Limb (tissue), 2 donors: Measurements from ENCODE around the gene FBXW5.

Experiments
- DNase-seq, 2 donors: peaks; one replicate each; pipeline ENCODE4 v3.0.0-alpha.2; 2016; ENCODE audit errors: extremely low spot score in 2 of 2

Gene FBXW5

DNA sequence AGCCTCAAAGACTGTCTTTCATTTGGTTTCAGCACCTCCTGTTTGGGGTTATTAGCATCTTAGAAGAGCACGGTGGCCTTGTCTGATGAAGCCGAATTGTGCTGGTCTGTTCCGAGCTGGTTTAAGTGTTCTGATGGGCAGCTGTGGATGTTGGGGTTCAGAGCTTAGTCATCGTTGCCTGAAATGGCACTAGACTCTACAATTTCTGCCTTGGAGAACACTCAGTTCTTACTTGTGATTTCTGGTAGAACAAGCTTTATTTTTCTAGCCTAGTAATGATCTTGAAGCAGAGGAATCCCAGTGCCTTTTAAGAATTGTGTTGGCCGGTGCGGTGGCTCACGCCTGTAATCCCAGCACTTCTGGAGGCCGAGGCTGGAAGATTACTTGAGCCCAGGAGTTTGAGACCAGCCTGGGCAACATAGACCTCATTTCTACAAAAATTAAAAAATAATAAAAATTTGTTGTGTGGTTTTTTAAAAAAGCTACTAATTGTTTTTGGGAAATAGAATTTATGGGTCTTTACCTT, 7.8 kb downstream of the FBXW5 start:
- DNase-seq = no peak

DNA sequence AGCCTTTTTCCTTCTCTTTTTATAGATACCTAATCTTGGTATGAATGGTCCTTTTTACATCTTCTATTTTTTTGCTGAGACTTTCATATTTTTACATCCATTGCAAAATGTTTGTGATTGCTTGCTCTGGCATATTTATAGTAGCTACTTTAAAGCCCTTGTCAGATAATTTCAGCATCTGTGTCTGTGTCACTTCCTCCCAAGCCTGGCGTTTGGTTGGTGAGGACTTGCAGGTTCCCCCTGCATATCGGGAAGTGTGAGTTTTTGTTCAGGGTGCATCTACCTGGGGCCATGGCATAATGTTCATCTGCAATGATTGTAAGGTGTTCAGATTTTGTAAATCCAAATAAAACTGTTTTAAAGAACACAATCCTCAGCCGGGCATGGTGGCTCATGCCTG, 8.9 kb downstream of the FBXW5 start:
- DNase-seq = no peak

DNA sequence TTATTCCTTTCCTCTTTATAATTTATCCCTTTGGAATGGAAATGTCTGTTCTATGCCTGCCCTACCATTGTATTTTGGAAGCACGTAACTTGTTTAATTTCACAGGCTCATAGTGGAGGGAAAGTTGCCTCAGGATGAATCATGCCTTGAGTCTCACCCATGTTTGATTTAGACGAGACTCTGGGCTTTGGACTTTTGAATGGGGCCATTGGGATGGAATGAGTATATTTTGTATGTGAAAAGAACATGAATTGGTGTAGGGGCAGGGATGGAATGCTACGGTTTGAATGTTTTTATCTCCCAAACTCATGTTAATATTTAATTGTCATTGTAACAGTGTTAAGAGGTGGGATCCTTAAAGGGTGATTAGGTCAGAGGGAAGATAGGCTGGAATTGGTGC, 10.3 kb downstream of the FBXW5 start:
- DNase-seq = no peak

DNA sequence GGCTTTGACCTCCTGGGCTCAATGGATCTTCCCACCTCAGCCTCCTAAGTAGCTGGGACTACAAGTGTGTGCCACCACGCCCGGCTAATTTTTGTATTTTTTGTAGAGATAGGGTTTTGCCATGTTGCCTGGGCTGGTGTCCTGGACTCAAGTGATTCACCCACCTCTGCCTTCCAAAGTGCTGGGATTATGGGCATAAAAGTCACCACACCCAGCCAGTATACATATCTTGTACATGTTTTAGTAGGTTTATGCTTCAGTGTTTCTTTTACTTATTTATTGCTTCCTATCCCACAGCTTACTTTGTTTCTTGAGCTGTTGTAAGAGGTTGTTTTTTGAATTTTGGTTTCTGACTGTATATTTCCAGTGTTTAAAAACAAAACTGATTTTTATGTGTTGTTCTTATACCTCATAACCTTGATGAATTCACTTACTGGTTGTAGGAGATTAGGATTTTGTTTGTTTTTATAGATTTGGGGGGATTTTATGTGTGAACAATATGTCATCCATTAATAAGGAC, 12.9 kb downstream of the FBXW5 start:
- no peak for DNase-seq

DNA sequence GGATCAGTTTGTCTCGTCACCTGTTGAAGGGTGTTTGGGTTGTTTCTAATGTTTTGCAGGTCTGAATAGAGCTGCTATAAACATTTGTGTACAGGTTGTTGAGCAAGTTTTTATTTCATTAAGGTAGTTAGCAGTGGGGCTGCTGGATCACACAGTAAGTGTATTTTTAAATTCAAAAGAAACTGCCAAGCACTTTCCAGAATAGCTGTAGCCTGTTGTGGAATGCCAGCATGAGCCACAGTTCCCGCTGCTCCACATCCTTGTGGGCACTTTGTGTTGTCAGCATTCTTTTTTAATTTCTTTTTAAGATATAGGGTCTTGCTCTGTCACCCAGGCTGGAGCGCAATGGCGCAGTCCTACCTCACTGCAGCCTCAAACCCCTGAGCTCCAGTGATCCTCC, 14.5 kb downstream of the FBXW5 start:
- DNase-seq = no peak

DNA sequence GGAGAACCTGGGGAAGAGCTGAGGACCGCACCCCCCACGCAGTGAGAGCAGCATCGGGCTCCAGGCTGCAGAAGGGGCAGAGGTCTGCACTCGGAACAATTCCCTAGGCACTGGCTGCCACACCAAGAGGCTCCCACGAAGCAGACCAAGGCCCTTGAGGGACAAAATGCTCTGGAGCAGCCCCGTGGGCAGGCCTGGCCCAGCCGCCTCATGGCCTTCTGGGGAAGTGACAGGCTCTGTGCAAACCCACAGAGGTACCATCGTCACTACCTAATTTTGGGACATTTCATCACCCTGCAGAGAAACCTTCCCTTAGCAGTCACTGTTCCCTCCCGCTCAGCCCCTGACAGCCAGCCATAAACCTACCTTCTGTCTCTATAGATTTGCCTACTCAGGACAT, 15.9 kb downstream of the FBXW5 start:
- DNase-seq = no peak

DNA sequence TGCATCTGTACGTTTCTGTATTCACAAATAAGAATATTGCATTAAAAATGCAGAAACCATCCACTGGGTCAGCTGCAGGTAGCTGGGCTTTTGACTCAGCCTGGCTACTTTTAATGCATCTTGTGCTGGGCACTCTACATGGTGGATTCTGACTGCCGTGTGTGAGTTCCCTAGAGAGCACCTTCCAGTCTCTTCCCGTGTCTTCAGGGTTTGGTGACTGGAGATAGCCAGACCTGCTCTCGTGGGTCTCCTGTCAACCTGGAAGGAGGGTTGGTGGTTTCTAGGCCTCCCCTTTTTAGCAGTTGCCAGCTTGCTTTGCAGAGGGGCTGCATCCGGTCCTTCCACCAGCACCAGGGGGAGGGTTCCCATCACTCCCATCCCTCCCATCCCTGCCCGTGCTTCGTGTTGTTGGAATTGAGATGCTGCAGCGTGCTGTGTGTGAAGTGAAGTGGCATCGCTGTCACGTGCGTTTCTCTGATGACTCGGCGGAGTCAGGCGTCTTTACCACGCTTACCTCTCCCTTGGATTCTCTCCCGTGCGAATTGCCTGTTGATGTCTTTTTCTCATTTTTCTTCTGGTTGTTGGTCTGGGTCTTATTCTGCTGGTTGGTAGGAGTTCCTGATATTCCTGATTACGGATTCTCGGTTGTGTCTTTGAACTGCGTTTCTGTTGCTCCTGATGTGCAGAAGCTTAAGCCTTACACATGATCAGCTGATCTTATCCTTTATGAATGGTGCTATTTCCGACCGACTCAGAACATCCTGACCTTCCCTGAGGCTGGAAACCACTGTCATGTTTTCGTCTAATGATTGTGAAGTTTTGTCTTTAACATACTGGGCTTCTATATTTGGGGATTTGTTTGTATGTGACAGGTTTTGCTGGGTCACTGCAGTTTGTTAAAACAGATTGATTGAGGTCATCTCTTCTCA, 16.9 kb downstream of the FBXW5 start:
- DNase-seq = no peak

DNA sequence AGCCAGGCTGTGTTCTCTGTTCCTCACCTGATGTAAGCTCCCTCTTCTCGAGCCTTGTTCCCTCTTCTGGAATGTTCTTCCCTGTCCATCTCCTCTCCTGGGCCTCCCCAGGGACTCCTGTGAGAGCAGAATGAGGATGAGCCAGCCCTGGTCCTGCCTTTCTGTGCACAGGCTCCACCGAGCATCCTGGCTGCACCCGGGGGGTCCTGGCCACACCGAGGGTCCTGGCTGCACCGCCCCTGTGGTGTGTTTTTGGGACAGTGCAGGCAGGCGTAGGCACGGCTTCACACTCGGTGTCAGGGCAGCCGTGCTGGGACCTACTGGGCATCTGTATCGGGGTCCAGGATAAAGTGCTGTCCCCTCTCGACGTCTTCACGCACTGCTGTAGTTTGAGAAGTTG, 17.8 kb downstream of the FBXW5 start:
- DNase-seq = no peak

DNA sequence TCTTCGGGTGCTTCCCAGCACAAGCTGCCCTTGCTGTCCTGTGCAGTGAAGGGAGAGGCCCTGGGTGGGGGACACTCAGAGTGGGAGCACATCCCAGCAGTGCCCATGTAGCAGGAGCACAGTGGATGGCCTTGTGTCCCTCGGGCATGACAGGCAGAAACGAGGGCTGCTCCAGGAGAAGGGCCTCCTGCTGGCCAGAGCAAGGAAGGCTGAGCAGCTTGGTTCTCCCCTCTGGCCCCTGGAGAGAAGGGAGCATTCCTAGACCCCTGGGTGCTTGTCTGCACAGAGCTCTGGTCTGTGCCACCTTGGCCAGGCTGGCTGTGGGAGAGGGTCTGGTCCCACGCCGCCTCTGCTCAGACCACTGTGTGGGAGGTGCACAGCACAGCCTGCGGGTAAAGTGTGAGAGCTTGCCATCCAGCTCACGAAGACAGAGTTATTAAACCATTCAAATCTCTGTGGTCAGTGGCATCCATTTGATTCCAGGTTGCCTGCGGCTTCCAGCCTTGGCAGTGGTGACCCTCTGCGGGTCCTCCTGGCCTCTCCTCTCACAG, 18.3 kb downstream of the FBXW5 start:
- no peak for DNase-seq

DNA sequence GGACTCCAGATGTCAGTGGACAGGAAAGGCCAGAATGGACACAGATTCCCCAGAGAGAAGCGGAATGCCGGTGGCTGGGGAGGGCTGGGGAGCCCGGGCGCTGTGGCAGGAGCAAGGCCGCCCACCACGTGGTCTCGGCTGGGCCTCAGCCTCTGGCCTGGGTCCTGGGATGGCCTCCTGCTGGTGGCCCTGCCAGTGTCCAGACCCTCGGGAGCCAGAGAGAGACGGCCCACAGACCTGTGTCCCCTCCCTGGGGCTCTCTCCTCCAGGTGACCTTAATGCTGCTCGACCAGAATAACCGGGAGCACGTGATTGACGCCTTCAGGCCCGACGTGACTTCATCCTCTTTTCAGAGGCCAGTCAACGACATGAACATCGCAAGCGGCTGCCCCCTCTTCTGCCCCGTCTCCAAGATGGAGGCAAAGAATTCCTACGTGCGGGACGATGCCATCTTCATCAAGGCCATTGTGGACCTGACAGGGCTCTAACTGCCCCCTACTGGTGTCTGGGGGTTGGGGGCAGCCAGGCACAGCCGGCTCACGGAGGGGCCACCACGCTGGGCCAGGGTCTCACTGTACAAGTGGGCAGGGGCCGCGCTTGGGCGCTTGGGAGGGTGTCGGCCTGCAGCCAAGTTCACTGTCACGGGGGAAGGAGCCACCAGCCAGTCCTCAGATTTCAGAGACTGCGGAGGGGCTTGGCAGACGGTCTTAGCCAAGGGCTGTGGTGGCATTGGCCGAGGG, 19.0 kb downstream of the FBXW5 start:
- DNase-seq = no peak

DNA sequence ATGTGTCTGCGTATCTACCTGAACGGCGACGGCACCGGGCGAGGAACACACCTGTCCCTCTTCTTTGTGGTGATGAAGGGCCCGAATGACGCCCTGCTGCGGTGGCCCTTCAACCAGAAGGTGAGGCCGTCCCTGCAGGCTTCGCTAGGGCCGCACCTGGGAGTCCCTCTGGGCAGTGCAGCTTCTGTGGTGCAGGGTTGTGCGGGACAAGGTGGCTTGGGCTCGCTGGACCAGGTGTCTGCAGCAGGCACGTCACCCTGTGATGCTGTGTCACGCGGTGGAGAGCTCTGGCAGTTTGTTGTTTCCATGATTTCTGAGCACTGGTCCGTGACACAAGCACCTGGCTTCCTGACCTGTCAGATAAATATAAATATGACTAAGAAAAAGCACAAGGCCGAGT, 20.7 kb downstream of the FBXW5 start:
- no peak for DNase-seq

DNA sequence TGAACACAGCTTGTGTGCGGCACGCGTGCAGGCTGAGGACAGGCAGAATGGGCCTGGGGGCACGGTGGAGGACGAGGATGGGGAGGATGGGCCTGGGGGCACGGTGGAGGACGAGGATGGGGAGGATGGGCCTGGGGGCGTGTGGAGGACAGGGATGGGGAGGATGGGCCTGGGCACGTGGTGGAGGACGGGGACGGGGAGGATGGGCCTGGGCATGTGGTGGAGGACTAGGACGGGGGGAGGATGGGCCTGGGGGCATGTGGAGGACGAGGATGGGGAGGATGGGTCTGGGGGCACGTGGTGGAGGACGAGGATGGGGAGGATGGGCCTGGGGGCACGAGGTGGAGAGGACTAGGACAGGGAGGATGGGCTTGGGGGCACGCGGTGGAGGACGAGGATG, 22.0 kb downstream of the FBXW5 start:
- no peak for DNase-seq

DNA sequence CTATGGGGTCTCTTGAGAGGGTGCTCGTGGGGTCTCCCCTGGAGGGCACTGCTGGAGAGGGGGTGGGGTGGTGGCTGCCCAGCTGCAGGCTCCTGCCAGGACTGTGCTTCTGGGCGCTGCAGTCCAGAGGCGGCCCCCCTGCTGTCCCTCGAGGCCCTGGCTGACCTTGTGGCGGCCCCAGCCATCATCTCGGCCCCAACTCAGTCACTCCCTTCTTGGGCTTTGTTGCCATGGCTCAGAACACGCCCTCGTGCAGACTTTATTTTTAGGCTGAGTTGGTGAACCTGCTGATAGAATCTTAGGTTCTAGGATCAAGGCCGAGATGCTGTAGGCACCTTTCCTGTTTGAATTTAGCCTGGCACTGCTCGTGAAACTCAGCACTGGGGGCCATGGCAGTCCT, 22.8 kb downstream of the FBXW5 start:
- no peak for DNase-seq

DNA sequence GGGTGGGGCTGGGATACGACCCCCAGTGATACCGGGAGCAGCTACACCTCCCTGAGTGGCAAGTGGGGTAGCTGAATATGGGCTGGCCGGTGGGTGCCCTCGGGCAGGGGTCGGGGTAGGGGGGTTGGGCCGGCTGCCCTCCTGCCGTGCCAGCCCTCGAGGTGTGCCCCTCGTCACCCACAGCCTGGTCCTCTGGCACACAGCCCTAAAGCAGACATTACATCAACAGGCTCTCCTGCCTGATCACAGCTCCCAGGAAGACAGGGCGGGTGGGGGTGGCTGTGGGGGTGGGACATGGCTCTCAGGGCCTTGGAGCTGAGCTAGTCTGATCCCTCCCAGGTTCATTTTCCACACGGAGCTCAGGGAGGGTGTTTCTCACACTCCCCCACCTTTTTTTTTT, 23.2 kb downstream of the FBXW5 start:
- DNase-seq = no peak

DNA sequence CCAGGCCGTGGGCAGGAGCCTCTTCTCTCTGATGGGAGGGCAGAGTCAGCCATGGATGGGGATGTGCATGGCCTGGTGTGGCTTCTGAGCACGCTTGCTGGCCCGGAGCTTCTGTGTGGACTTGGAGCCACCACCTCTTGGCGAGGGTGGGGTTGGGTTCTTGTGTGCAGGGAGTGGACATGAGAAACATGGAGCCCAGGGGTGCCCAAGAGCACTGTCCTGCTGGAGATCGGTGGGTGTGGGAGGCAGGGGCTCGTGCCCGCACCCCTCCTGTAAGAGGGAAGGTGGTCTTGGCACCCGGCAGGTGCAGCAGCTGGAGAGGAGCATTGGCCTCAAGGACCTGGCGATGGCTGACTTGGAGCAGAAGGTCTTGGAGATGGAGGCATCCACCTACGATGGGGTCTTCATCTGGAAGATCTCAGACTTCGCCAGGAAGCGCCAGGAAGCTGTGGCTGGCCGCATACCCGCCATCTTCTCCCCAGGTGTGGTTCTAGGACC, 23.8 kb downstream of the FBXW5 start:
- DNase-seq = no peak

DNA sequence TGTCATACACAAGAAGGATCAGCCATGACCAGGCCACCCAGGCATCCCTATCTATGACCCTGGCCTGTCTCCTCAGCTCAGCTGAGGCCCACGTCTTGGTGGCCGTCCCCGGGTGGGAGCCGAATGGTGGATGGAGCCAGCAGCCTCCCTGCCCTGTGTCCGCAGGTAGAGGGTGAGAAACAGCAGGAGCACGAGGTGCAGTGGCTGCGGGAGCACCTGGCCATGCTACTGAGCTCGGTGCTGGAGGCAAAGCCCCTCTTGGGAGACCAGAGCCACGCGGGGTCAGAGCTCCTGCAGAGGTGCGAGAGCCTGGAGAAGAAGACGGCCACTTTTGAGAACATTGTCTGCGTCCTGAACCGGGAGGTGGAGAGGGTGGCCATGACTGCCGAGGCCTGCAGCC, 24.5 kb downstream of the FBXW5 start:
- no peak for DNase-seq

DNA sequence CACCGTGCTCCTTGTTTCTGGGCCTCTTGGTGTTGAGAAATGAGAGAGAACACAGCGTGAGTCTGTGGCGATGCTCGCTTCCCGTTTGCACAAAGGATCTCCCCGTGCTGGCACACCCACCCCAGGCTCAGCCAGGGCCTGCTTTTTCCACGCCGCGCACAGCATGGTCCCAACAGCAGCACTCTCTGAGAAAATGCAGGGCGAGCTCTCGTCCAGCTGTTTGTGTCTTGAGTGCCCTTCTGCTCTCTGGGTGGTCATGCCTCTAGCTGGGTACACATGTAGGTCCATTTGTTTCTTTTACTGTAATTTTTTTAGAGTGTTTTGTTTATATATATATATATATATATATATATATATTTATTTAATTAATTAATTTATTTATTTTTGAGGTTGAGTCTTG, 26.6 kb downstream of the FBXW5 start:
- DNase-seq = no peak

DNA sequence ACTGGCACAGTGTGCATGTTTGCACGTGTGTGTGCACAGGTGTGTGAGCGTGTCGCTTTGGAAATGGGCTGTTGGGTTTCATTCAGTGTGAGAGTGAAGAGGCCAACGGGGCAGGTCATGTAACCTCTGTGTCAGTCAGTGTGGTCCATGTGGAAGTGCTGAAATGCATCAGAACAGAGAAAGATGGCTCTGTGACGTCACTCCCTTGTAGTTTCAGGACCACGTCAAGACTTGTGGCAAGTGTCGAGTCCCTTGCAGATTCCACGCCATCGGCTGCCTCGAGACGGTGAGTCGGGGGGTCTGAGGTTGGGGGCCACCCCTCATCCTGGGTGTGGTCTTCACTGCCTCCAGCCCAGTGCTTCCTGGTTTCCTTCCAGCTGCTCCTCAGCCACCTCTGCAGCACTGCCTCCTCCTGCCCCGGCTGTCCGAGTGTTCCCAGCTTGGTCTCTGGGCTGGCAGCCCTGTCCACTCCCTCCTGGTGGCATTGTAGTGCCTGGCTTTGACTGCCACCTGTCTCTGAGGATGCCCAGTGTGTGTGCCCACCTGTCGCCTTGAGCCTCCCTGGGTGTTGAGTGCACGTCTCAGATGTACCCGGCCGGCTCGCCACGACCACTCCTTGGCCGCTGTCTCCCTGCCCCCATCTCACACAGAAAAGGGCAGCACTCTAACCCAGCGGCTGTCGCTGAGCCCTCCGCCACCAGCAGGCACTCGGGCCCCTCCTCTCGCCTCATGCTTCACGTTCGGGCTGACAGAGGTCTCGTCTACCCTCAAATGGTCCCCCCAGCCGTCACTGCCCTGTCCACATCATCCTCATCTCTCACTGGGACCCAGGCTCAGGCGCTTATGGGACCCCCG, 28.0 kb downstream of the FBXW5 start:
- DNase-seq = no peak

DNA sequence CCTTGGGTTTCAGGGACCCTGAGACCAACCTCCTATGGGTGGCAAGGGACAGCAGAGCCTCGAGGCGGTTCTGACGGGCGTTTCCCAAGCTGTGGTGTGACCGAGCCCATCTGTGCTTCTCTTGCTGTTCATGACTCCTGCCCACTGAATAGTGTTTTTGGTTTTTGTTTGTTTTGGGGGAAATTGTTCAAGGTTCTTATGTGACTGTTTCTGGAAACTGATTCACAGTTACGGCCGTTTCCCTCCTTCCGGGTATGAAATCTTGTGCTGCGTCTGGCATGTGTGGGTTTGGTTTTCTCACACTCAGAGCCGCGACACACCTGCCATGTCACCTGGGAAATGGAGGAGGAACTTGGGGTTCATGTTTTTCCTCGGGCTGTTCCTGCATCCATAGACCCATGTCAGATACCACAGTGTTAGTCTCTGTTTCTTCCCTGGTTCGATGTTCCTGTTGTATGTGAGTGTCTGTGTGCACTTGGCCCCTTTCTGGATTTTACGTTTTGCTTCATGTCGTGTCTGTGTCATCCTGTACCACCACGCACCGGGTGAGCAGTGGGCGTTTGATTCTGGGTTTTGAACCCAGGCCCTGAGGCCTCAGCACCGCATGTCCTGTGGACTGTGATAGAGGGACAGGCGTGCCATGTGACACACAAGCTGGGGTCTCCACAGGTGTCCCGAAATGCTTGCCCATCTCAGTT, 28.8 kb downstream of the FBXW5 start:
- no peak for DNase-seq

DNA sequence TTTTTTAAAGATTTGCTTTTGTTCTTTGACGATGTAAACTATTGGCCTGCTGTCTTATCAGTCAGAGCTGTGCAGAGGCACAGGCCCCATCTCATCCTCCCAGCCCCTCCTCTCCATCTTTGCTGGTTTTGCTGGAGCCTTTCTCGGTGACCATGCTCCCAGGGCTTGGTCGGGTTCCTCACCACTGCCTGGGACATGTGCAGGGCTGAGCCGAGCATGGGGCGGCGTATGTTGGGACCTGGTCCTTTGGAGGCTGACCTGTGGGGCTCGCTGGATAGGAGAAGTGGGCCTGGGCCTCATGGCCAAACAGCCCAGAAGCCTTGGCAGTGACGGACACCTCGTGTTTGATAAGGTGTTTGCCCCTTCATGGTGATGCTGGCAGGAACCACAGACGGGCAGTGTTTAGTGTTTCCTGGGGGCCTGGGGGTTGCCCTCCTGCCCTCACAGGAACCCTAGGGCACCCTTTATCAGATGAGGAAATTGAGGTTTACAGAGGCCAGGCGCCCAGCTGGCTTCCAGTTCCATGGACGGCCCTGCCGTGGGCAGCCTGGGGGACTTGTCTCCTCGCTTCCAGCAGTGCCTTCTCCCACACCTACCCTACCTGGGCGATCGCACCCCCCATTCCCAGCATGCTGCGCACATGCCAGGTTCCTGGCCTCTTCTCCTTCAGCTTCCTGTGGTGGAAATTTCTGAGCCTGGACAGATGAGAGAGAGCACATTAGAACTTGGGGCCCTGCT, 30.7 kb downstream of the FBXW5 start:
- DNase-seq = no peak
